HT1080 (cell line): ENCODE data around the gene RAD51B. TPM values are rescaled to one million over a fixed set of nuclear protein-coding genes. Genes with fewer than 3 reads are reported as not detected.
A peak's percentile ranks its signal among the peaks of the same experiment; 100 is the strongest.
"Not testable (repeated sequence)": the region's sequence is repeated elsewhere in the genome, so short reads cannot be mapped to it uniquely, and the experiment has no call there.

Experiments used
- DNase-seq: peaks from one replicate; pipeline ENCODE4 v3.0.0-alpha.2; 2015; ENCODE audit warnings: low read depth
- total RNA-seq: library from RNA; depleted of rRNA; stranded (reverse); fragments of >200 nt; shearing (Covaris generic); gene quantifications from 2 replicates; pipeline ENCODE4 v1.2.3, GENCODE V29; 2014

RAD51B gene
- total RNA-seq, 1 experiment from 2014 or later, result 8.5 TPM

DNA sequence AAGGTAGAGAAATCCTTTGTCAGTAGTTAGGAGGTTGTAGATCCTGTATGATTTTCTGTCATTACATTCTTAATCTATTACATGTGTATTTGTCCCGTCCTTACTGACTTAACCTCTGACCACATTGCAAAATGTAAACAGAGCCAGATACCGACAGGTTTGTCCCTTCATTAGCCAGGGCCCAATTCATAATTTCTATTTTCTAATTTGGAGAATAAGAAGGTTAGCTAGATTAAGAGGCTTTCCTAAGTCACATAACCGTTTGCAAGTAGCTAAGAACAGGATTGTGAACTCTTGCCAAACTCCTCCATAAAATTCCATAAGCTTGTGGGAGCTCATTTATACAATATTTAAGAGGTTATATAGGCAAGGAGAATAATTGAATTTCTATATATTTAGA, 352.6 kb downstream of the RAD51B start:
- no peak for DNase-seq

DNA sequence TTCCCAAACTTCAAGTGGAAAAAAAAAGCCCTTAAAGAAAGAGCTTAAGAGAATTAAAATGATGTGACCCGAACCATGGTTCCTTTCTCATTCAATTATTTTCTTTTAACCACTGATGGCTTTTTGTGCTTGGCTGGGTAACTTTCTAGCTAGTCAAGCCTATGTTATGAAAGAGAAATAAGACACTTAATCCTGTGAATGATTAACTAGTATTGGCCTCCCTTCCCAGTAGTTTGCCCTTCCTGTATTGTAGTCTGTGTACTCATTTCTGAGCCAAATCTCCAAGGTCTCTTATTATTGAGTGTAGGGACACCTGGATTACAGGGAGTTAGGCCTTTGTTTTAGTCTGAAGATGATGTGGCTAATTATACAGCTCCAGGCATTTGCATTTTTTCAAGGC, 353.0 kb downstream of the RAD51B start:
- DNase-seq, result no peak

- DNase-seq, result no peak
Observed at GRCh38 chr14:68173227-68173972, 353.8 kb downstream of the RAD51B start.

GRCh38 chr14:68174446-68174845, 354.9 kb downstream of the RAD51B start:
- peak; percentile 39 for DNase-seq

DNA sequence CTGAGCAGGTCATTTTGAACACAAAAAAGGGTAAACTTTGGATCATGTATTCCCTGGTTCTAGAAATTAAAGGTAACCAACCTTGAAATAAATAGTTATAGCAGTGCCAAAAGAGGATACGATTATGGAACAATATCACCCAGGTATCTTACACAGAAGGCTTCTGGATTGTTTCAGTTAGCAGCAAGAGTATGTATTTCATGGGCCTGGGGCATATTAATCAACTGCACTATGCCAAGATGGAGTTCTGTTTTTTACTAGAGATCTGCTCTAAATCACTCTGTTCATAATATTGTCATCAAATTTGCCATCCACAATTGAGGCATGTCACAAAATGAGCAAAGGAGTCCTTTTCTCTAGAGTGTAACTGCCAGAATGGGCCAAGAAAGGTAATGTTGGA, 357.1 kb downstream of the RAD51B start:
- no peak for DNase-seq

DNA sequence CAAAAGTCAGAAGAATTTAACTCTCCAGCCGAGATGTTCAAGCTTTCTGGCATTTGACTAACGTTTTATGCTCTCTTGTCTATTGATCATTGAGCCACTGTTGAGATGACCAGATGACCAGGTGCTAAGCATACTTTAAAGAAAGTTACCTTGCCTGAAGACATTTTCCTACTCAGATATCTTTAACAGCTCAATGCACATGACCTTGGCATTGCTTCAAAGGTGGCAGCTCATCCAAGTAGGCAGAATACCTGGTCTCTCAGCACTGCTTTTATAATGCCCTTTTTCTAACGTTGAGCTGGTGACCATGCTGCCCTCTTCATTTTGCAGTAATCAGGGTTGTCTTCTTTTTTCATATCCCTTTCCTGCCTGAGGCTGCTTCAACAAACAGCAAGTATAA, 358.1 kb downstream of the RAD51B start:
- DNase-seq, result no peak

DNA sequence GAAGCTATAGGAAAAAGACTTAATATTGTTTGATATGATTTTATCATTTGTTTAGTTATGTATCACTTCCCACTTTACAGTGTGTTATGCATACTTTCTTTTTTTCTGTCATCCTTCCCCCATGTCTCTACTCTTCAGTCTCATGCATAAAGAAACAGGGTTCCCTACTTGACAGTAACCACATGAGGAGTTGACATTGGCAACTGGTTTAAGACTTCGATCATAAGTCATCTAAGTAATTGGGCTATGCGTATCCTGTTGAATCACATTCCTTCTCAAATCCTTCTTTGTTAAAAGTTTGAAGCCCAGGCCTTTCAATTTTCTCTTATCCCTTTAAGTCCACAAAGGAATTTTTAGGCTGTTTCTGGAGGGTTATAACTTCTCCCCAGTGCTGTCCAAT, 358.7 kb downstream of the RAD51B start:
- peak; percentile 51 for DNase-seq

- peak; percentile 75 for DNase-seq
Observed at GRCh38 chr14:68181519-68182326, 362.1 kb downstream of the RAD51B start.

DNA sequence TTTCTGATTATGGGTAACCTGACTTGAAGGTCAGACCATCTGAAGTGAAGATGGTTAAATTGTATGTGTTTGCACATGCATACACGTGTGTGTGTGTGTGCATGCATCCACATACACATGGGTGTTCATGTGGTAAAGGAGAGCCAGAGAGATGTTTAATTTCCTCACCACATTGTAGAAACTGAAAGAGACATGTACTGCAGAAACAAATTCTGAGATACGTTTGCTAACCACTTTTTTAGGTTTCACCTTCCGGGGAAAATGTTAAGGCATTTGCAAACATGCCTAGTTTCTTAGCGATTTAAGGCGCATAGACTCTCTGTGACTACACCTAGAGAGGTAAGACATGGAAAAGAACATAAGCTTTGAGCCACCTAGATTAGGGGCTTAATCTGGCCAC, 362.9 kb downstream of the RAD51B start:
- no peak for DNase-seq

- DNase-seq, result not testable (repeated sequence)
Observed at GRCh38 chr14:68186500-68187276, 367.1 kb downstream of the RAD51B start.

DNA sequence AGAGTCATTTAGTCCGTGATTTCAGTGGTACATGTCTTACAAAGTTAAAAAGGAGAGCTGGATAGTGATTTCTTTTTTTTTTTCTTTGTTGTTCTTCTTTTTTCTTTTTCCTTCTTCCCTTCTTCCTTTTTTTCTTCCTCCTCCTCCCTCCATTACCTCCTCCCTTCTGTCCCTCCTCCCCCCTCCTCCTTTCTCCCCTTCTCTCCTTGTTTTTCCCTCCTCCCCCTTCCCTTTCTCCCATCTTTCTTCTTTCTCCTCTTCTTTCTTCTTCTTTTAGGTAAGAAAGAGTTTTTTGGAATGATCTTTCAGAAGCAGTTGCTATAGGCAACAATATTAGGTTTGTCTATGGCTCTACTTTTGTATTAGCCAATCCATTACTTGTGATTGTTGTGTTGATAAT, 368.6 kb downstream of the RAD51B start:
- DNase-seq, result no peak

GRCh38 chr14:68190032-68190431, 370.5 kb downstream of the RAD51B start:
- DNase-seq, result no peak

GRCh38 chr14:68191567-68192321, 372.2 kb downstream of the RAD51B start:
- peak; percentile 10 for DNase-seq

DNA sequence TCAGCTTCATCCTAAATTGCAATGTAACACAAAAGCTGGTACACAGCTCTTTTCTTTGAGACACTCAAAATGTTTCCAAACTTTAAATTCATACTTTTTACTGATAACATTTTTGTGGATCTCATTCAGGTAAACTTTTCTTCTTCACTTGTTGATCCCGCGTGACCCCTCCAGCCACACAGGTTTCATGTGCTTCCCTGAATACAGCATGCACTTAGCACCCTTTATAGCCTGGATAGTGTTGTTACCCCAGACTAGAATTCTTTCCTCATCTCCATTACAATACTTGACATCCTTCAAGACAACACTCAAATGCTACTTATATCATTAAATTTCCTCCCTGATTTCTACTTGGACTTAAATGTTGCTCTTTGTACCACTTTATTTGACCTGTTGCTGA, 373.4 kb downstream of the RAD51B start:
- DNase-seq, result no peak

DNA sequence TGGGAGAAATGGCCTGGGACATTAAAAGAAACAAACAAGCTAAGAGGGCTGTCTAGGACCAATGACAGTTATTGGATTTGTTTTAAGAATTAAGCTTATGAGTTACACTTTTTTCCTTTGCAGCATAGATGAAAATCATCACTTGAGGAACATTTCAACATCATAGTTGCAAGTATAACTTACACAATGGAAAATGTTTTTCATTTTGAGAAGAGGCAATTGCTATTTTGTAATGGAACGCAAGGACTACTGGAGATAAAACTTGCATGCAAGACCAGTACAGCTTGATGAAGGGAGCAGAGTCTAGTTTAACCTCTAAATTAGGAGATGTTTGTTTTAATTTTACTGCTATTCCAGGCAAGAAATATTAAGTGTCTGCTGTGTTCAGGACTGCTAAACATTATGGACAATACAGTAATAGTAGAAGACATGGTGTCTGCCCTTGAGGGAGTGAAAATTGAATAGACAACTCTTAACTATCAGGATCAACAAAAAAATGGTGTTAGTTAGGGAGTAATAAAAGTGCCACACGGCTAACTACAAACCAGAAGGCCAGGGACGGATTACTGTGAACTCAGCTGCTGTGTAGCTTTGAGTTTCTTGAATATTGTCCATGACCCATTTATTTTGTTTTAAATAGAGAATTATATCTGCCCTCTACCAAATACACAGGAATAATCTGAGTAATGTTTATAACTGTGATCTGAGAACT, 374.5 kb downstream of the RAD51B start:
- DNase-seq, result no peak

- DNase-seq, result no peak
Observed at GRCh38 chr14:68195126-68195525, 375.5 kb downstream of the RAD51B start.

GRCh38 chr14:68198713-68199495, 379.3 kb downstream of the RAD51B start:
- no peak for DNase-seq

DNA sequence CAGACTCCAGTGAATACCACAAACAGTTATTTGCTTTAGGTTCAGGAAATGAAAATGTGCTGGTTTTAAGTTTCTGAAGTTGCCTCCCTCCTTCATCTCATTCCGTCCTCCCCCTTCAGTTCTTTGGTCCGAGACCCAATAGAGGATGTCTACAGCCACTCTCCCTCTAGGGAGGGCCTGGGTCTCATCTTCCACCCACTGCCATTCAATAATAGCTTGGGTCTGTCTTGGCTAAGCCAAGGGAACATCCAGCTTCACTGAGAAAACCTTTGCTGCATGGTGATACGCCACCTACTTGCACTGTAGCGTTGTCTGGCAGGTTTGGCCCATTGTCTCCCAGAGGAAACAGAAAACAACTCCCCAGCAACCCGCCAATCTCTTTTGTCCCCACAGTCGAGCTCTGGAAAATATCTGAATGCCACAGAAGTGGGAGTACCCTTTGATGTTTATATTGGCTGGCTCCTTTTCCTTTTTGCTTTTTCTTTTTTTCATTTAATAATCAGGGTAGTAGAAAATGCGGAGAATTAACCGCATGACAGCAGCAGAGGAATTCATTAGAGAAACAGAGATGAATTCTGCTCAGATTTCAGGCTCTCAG, 380.1 kb downstream of the RAD51B start:
- DNase-seq, result no peak

- no peak for DNase-seq
Observed at GRCh38 chr14:68203871-68204270, 384.3 kb downstream of the RAD51B start.
